Hepatocyte (in vitro differentiated cells): Measurements from ENCODE around the gene MYLIP.
"Not testable (repeated sequence)": the region's sequence is repeated elsewhere in the genome, so short reads cannot be mapped to it uniquely, and the experiment has no call there.

Experiments
- EZH2 ChIP-seq: fragments of 200-600 bp; sonication (generic); IDR thresholded peaks from 2 replicates; pipeline ENCODE4 v1.6.1; 2016; ENCODE audit warnings: antibody characterized with exemption, mild to moderate bottlenecking, borderline replicate concordance
- EZH2phosphoT487 ChIP-seq: fragments of 200-600 bp; sonication (generic); IDR thresholded peaks from one replicate; pipeline ENCODE4 v1.6.1; 2018; ENCODE audit warnings: antibody characterized with exemption, mild to moderate bottlenecking, low read depth, moderate library complexity; ENCODE audit not compliant: unreplicated experiment, severe bottlenecking
- TF ChIP-seq, protein P1 (sequence below): fragments of 200-600 bp; sonication (generic); IDR thresholded peaks from 2 replicates; pipeline ENCODE4 v1.5.1; 2016; ENCODE audit warnings: antibody characterized with exemption, mild to moderate bottlenecking; ENCODE audit not compliant: poor library complexity

DNA sequence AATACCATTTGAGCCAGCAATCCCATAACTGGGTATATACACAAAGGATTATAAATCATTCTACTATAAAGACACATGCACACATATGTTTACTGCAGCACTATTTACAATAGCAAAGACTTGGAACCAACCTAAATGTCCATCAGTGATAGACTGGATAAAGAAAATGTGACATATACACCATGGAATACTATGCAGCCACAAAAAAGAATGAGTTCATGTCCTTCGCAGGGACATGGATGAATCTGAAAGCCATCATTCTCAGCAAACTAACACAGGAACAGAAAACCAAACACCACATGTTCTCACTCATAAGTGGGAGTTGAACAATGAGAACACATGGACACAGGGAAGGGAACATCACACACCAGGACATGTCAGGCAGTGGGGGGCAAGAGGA, 47.7 kb downstream of the MYLIP start:
- TF ChIP-seq, protein P1, sequence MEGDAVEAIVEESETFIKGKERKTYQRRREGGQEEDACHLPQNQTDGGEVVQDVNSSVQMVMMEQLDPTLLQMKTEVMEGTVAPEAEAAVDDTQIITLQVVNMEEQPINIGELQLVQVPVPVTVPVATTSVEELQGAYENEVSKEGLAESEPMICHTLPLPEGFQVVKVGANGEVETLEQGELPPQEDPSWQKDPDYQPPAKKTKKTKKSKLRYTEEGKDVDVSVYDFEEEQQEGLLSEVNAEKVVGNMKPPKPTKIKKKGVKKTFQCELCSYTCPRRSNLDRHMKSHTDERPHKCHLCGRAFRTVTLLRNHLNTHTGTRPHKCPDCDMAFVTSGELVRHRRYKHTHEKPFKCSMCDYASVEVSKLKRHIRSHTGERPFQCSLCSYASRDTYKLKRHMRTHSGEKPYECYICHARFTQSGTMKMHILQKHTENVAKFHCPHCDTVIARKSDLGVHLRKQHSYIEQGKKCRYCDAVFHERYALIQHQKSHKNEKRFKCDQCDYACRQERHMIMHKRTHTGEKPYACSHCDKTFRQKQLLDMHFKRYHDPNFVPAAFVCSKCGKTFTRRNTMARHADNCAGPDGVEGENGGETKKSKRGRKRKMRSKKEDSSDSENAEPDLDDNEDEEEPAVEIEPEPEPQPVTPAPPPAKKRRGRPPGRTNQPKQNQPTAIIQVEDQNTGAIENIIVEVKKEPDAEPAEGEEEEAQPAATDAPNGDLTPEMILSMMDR: not testable (repeated sequence)
- TF ChIP-seq EZH2phosphoT487, EZH2: not testable (repeated sequence)
